HFF-Myc (cell line): ENCODE measurements around the gene LRRIQ1.

Experiments
- DNase-seq: peaks from one replicate; pipeline ENCODE4 v3.0.0-alpha.2; 2011; ENCODE audit warnings: low read depth; ENCODE audit errors: extremely low read depth
- H3K4me3 ChIP-seq: replicated peaks from 2 replicates; pipeline ENCODE4 v1.5.1; 2011; ENCODE audit warnings: low read depth, mild to moderate bottlenecking, control low read depth, low read length
- CTCF ChIP-seq: IDR thresholded peaks from 2 replicates; pipeline ENCODE4 v1.5.1; 2012; ENCODE audit warnings: mild to moderate bottlenecking, low read depth, low read length, control low read depth; ENCODE audit errors: missing control alignments

Gene LRRIQ1

GRCh38 chr12:85017133-85017532 lies 19.0 kb upstream of the LRRIQ1 start:
- H3K4me3 ChIP-seq = no peak overlapping the region
- no peak for DNase-seq
- no peak for TF ChIP-seq CTCF

- H3K4me3 ChIP-seq = no peak overlapping the region
- DNase-seq = no peak
- TF ChIP-seq CTCF = no peak
These were observed 18.5 kb upstream of the LRRIQ1 start for GRCh38 chr12:85017618-85018017.

GRCh38 chr12:85018098-85018497 lies 18.1 kb upstream of the LRRIQ1 start:
- no peak for DNase-seq
- H3K4me3 ChIP-seq = no peak overlapping the region
- TF ChIP-seq CTCF = no peak

- DNase-seq = no peak
- H3K4me3 ChIP-seq = no peak overlapping the region
- no peak for TF ChIP-seq CTCF
These were observed 6.7 kb upstream of the LRRIQ1 start for GRCh38 chr12:85029456-85029855.

GRCh38 chr12:85036733-85037132 lies 582 bp downstream of the LRRIQ1 start:
- no peak for TF ChIP-seq CTCF
- peak overlapping the region; percentile 65 for H3K4me3 ChIP-seq
- no peak for DNase-seq

GRCh38 chr12:85041395-85041794 lies 5.2 kb downstream of the LRRIQ1 start:
- DNase-seq = no peak
- TF ChIP-seq CTCF = no peak
- H3K4me3 ChIP-seq = no peak overlapping the region

- DNase-seq = no peak
- H3K4me3 ChIP-seq = no peak overlapping the region
- no peak for TF ChIP-seq CTCF
These were observed 7.7 kb downstream of the LRRIQ1 start for GRCh38 chr12:85043829-85044228.
